GM19463 (cell line): Measurements from ENCODE around the gene CHST1.

ENCODE experiments used
- ATAC-seq: cut with Tn5 transposase; IDR thresholded peaks from one replicate; pipeline ENCODE4 v1.9.1; 2021; ENCODE audit warnings: mild to moderate bottlenecking, moderate library complexity; ENCODE audit not compliant: unreplicated experiment

Gene CHST1

GRCh38 chr11:45607995-45608394 is 57.4 kb downstream of the CHST1 start:
- ATAC-seq: no peak

GRCh38 chr11:45606514-45607281 is 58.7 kb downstream of the CHST1 start:
- no peak for ATAC-seq

DNA sequence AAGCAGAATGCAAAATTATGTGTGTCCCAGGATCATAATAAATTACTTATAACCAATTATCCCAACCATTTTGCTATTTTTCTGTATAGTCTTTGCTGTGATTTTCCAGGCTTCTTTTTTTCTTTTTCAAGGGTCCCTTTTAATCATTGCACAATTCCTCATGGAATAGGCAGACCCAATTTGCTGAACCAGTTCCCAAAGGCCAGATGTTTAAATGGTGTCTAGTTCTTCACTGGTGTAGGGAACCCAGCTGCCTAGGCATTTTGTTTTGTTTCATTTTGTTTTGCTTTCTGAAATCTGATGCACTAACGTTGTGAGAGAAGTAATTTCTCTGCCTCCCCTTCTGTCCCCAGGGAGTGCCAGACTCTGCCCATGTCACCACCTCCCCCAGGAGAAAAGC is 60.4 kb downstream of the CHST1 start:
- ATAC-seq: no peak

- no peak for ATAC-seq
Observed at GRCh38 chr11:45603946-45604682, 61.3 kb downstream of the CHST1 start.

- no peak for ATAC-seq
Observed at GRCh38 chr11:45599161-45599943, 66.1 kb downstream of the CHST1 start.
